Melanocyte of skin (primary cell): Measurements from ENCODE around the gene CLDN12. TPM values are rescaled to one million over a fixed set of nuclear protein-coding genes. Genes with fewer than 3 reads are reported as not detected.

Experiments
- total RNA-seq, 2 donors: library from RNA; depleted of rRNA; stranded (reverse); fragments of >200 nt; gene quantifications; 2 replicates each; pipeline ENCODE4 v1.2.3, GENCODE V29; 2012

Gene CLDN12
- total RNA-seq: 10 to 100 TPM; 29.6 to 45.0 TPM

GRCh38 chr7:90403174-90404113, at the start of gene CLDN12:
CLDN12 (plus strand) TSS chr7:90403461; CDS start chr7:90412677, 9,216 bp downstream.

Other genes with a start within 250 kb of the CLDN12 start
- gene STEAP1, start 249.0 kb upstream of the CLDN12 start, total RNA-seq: 10 to 100 TPM in 1 of 2 donors, 1 to 10 TPM in 1; 7.9 to 12.7 TPM
- gene STEAP2, start 191.7 kb upstream of the CLDN12 start, total RNA-seq: 1 to 10 TPM in 1 of 2 donors, under 1 TPM in 1; 0.67 to 1.4 TPM
- gene CFAP69, start 158.3 kb upstream of the CLDN12 start, total RNA-seq: 1 to 10 TPM in 1 of 2 donors, under 1 TPM in 1; 1.00 to 1.4 TPM
- gene FAM237B, start 82.2 kb upstream of the CLDN12 start, total RNA-seq: not detected
- gene GTPBP10, start 56.7 kb upstream of the CLDN12 start, total RNA-seq: 10 to 100 TPM; 13.7 to 18.9 TPM
- not detected for gene PTTG1IP2, start 66.2 kb downstream of the CLDN12 start, total RNA-seq
- gene CDK14, start 192.9 kb downstream of the CLDN12 start, total RNA-seq: 1 to 10 TPM; 1.4 to 3.0 TPM